K562 (cell line): ENCODE measurements around the gene NUDT5. TPM values are rescaled to one million over a fixed set of nuclear protein-coding genes. Genes with fewer than 3 reads are reported as not detected.
"Not testable (repeated sequence)": the region's sequence is repeated elsewhere in the genome, so short reads cannot be mapped to it uniquely, and the experiment has no call there.

Source experiments
- ATAC-seq: fragments of 200-7000 bp; cut with Tn5 transposase; 3 replicates; pipeline ENCODE4 v1.9.1; 2020; ENCODE audit warnings: moderate library complexity
- BruUV-seq: library from RNA; stranded (reverse); fragments of 400-500 nt; replicated peaks from 2 replicates; lab custom pipeline; 2021; lab: Mats Ljungman, UMichigan
- CTCF ChIA-PET: fragments of 300-600 bp; formaldehyde crosslinking; extraction: SDS; loops from one replicate; lab custom pipeline; 2021; ENCODE audit warnings: low intra/inter-chr PET ratio; lab: Yijun Ruan, JAX
- POLR2A ChIA-PET: fragments of 300-600, 350-650 bp; sonication (Branson Sonifier 250); formaldehyde crosslinking; extraction: SDS; loops from one replicate; lab custom pipeline; 2021; ENCODE audit warnings: antibody characterized with exemption, inconsistent platforms; lab: Yijun Ruan, JAX
- DNase-seq, 4 experiments: peaks; one replicate each; pipeline versions ENCODE4 v3.0.0 to v3.0.0-alpha.2; 2011 to 2018; ENCODE audit warnings: low spot score in 3 of 4, mixed read lengths in 3 of 4; ENCODE audit errors: extremely low read depth in 1 of 4
- FAIRE-seq: peaks from 2 replicates; lab custom pipeline; 2011; peaks lifted over from hg19 to GRCh38; lab: Jason Lieb, UNC
- H2AFZ ChIP-seq: 2 replicates; pipeline ENCODE4 v1.6.0; 2011; ENCODE audit warnings: low read depth, low read length, control low read depth, inconsistent platforms
- H3K27ac ChIP-seq: fragments of 200-600 bp; 3 replicates; pipeline ENCODE4 v1.8.0; 2011; ENCODE audit warnings: low read depth, mild to moderate bottlenecking, control low read depth, inconsistent platforms, low read length, moderate library complexity, mixed read lengths; ENCODE audit errors: extremely low read depth
- H3K27me3 ChIP-seq, 2 experiments: fragments of 300-600 bp in 1 of 2; 2 replicates in 1 of 2; 3 replicates in 1 of 2; pipeline versions ENCODE4 v1.6.0 to v1.8.0; 2011; ENCODE audit warnings: inconsistent platforms in 2 of 2, low read length in 2 of 2, mild to moderate bottlenecking in 1 of 2, mixed read lengths in 1 of 2, moderate library complexity in 1 of 2; ENCODE audit not compliant: control insufficient read depth in 2 of 2, insufficient read depth in 2 of 2
- H3K36me3 ChIP-seq: fragments of 300-600 bp; 3 replicates; pipeline ENCODE4 v1.8.0; 2011; ENCODE audit warnings: mild to moderate bottlenecking, low read length, inconsistent platforms; ENCODE audit not compliant: control insufficient read depth, insufficient read depth
- H3K4me1 ChIP-seq, 2 experiments: fragments of 200-600 bp in 1 of 2; replicated peaks in 1 of 2; 2 replicates in 1 of 2; 3 replicates in 1 of 2; pipeline versions ENCODE4 v1.5.1 to v1.8.0; 2011; ENCODE audit warnings: inconsistent platforms in 2 of 2, low read length in 2 of 2, mild to moderate bottlenecking in 1 of 2, mixed read lengths in 1 of 2, moderate library complexity in 1 of 2; ENCODE audit not compliant: control insufficient read depth in 2 of 2, insufficient read depth in 2 of 2
- H3K4me2 ChIP-seq: 2 replicates; pipeline ENCODE4 v1.6.1; 2011; ENCODE audit warnings: low read length, control low read depth, inconsistent platforms, mixed read lengths; ENCODE audit not compliant: insufficient read depth
- H3K4me3 ChIP-seq: fragments of 200-600 bp; sonication (generic), shearing (Covaris generic); 2 replicates; pipeline ENCODE4 v1.5.1; 2016; ENCODE audit warnings: control low read depth, inconsistent platforms
- H3K79me2 ChIP-seq: fragments of 200-600 bp; 3 replicates; pipeline ENCODE4 v1.8.0; 2011; ENCODE audit warnings: low read length, inconsistent platforms; ENCODE audit not compliant: control insufficient read depth, insufficient read depth
- H3K9ac ChIP-seq, 2 experiments: 2 replicates each; pipeline versions ENCODE4 v1.6.0 to v1.6.1; 2011; ENCODE audit warnings: low read depth in 2 of 2, low read length in 2 of 2, control low read depth in 1 of 2, inconsistent platforms in 1 of 2, mild to moderate bottlenecking in 1 of 2, mixed read lengths in 1 of 2; ENCODE audit not compliant: insufficient read depth in 1 of 2
- H3K9me1 ChIP-seq: one replicate; pipeline ENCODE4 v1.6.0; 2011; ENCODE audit warnings: inconsistent platforms, mild to moderate bottlenecking, low read length, moderate library complexity; ENCODE audit not compliant: control insufficient read depth, insufficient read depth
- H3K9me3 ChIP-seq: replicated peaks from 2 replicates; pipeline ENCODE4 v1.5.1; 2011; ENCODE audit warnings: low read depth, low read length, inconsistent platforms; ENCODE audit not compliant: control insufficient read depth, insufficient read depth
- H4K20me1 ChIP-seq: replicated peaks from 2 replicates; pipeline ENCODE4 v1.6.1; 2011; ENCODE audit warnings: low read length, inconsistent platforms, mixed read lengths; ENCODE audit not compliant: control insufficient read depth, insufficient read depth
- CBX2 ChIP-seq: fragments of 200-600 bp; sonication (generic); IDR thresholded peaks from one replicate; pipeline ENCODE4 v1.6.1; 2012; ENCODE audit warnings: mild to moderate bottlenecking, low read length, inconsistent platforms; ENCODE audit not compliant: insufficient read depth, poor library complexity, severe bottlenecking
- CSDE1 ChIP-seq, 2 experiments: fragments of 450-650 bp; IDR thresholded peaks; 2 replicates each; pipeline ENCODE4 v1.6.1; 2016; ENCODE audit warnings: mild to moderate bottlenecking in 1 of 2
- DDX20 ChIP-seq: fragments of 450-650 bp; IDR thresholded peaks from 2 replicates; pipeline ENCODE4 v1.6.1; 2016; ENCODE audit warnings: missing genetic modification characterization, low read depth, mild to moderate bottlenecking, missing compliant biosample characterization, moderate library complexity
- ELF1 ChIP-seq: fragments of 200-800 bp; sonication (Bioruptor generic); IDR thresholded peaks from 2 replicates; pipeline ENCODE4 v1.6.1; 2016; ENCODE audit warnings: missing genetic modification characterization, missing compliant biosample characterization
- NONO ChIP-seq, 2 experiments: fragments of 200-400 bp in 1 of 2; fragments of 450-650 bp in 1 of 2; formaldehyde crosslinking in 1 of 2; IDR thresholded peaks; 2 replicates each; pipeline ENCODE4 v1.6.1; 2017; ENCODE audit warnings: low read depth in 2 of 2, mild to moderate bottlenecking in 2 of 2, moderate library complexity in 2 of 2, low read length in 1 of 2
- PCBP1 ChIP-seq: fragments of 200-400 bp; formaldehyde crosslinking; IDR thresholded peaks from 2 replicates; pipeline ENCODE4 v1.6.1; 2018; ENCODE audit warnings: mild to moderate bottlenecking, low read depth, low read length; ENCODE audit not compliant: poor library complexity, severe bottlenecking
- TEAD4 ChIP-seq, 2 experiments: sonication (generic) in 1 of 2; formaldehyde crosslinking in 1 of 2; IDR thresholded peaks; 2 replicates each; pipeline versions ENCODE4 v1.6.1 to v1.8.0; 2012 to 2022; ENCODE audit warnings: borderline replicate concordance in 1 of 2, inconsistent platforms in 1 of 2, low read length in 1 of 2, mild to moderate bottlenecking in 1 of 2, missing genetic modification reagents in 1 of 2
- TGIF2 ChIP-seq: sonication (generic); formaldehyde crosslinking; IDR thresholded peaks from 2 replicates; pipeline ENCODE4 v1.8.1; 2022; ENCODE audit warnings: mild to moderate bottlenecking, missing genetic modification reagents, moderate library complexity
- THRAP3 ChIP-seq: fragments of 450-650 bp; IDR thresholded peaks from 2 replicates; pipeline ENCODE4 v1.6.1; 2016; ENCODE audit warnings: mild to moderate bottlenecking, inconsistent platforms, borderline replicate concordance
- ZNF445 ChIP-seq: fragments of 250-450 bp; sonication (Bioruptor Pico); IDR thresholded peaks from 2 replicates; pipeline ENCODE4 v1.4.0; 2020; ENCODE audit warnings: low read depth, mild to moderate bottlenecking, moderate library complexity
- ZNF507 ChIP-seq: conservative IDR thresholded peaks from 2 replicates; pipeline ENCODE4 v1.6.1; 2017; ENCODE audit warnings: missing genetic modification characterization, missing compliant biosample characterization
- ZNF551 ChIP-seq: fragments of 250-450 bp; sonication (Bioruptor Pico); IDR thresholded peaks from 2 replicates; pipeline ENCODE4 v1.5.0; 2021; ENCODE audit warnings: mild to moderate bottlenecking, moderate library complexity
- WGBS: fragments of 100-300 bp; shearing (Covaris generic); methylation state at CpG from one replicate; pipeline ENCODE4 v1.1.6; 2016; ENCODE audit warnings: low coverage, mixed read lengths; ENCODE audit not compliant: insufficient coverage; ENCODE audit errors: missing lambda C conversion rate; 5-methylcytosine and 5-hydroxymethylcytosine counted together
- in situ Hi-C: fragments of 300-500 bp; cut with MboI; formaldehyde crosslinking; loops from 4 replicates; pipeline ENCODE4 v1.15.0; 2018; ENCODE audit warnings: inconsistent platforms, mixed read lengths
- intact Hi-C: fragments of 100-400 bp; cut with micrococcal nuclease; formaldehyde crosslinking; loops from 2 replicates; pipeline ENCODE4 v1.14.2; 2022
- polyA plus RNA-seq, 8 experiments: library from polyadenylated mRNA; depleted of rRNA in 4 of 8; stranded (reverse) in 5 of 8; unstranded in 3 of 8; fragments of >200 nt; fragmentation: Nextera tagmentation in 2 of 8; fragmentation: Illumina TruSeq in 1 of 8; extraction: Ambion mirVana in 2 of 8; extraction: Trizol in 1 of 8; gene quantifications; 2 replicates each; pipeline versions ENCODE4 v1.2.1 to v1.2.3, GENCODE V29; 2011 to 2014; ENCODE audit warnings: inconsistent platforms in 1 of 8, missing spikeins in 1 of 8
- total RNA-seq, 7 experiments: library from RNA; depleted of rRNA in 6 of 7; stranded (reverse); fragments of >200 nt in 6 of 7; fragmentation: Illumina TruSeq in 2 of 7; extraction: Trizol in 2 of 7; gene quantifications; 2 replicates each; pipeline versions ENCODE4 v1.2.1 to v1.2.3, GENCODE V29; 2011 to 2021; ENCODE audit warnings: low replicate concordance in 1 of 7
- TF ChIP-seq, protein P1 (sequence below), 3 experiments: IDR thresholded peaks in 2 of 3; conservative IDR thresholded peaks in 1 of 3; 2 replicates each; pipeline ENCODE4 v1.5.1; 2011 to 2012; ENCODE audit warnings: low read length in 3 of 3, mild to moderate bottlenecking in 3 of 3, control low read depth in 2 of 3, improper control_type of control experiment in 1 of 3, inconsistent platforms in 1 of 3, low read depth in 1 of 3, mixed read lengths in 1 of 3, moderate library complexity in 1 of 3; ENCODE audit not compliant: insufficient read depth in 2 of 3

The NUDT5 gene
- total and polyA plus RNA-seq, 9 of the 15 experiments (the other 6 are each of a cell fraction or from before 2014, with no cell fraction given), result 87.7 to 422 (median 186) TPM

DNA sequence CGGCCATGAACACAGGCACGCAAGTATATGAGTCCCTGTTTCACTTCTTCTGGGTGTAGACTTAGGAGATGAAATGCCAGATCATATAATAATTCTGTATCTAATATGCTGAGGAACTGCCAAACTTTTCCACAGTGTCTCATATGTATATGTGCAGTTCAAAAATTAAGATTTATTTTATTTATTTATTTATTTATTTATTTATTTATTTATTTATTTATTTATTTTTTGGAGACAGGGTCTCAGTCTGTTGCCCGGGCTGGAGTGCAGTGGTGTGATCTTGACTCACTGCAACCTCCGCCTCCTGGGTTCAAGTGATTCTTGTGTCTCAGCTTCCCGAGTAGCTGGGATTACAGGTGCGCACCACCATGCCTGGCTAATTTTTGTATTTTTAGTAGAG lies 24.2 kb downstream of the NUDT5 start:
- not testable (repeated sequence) for FAIRE-seq

DNA sequence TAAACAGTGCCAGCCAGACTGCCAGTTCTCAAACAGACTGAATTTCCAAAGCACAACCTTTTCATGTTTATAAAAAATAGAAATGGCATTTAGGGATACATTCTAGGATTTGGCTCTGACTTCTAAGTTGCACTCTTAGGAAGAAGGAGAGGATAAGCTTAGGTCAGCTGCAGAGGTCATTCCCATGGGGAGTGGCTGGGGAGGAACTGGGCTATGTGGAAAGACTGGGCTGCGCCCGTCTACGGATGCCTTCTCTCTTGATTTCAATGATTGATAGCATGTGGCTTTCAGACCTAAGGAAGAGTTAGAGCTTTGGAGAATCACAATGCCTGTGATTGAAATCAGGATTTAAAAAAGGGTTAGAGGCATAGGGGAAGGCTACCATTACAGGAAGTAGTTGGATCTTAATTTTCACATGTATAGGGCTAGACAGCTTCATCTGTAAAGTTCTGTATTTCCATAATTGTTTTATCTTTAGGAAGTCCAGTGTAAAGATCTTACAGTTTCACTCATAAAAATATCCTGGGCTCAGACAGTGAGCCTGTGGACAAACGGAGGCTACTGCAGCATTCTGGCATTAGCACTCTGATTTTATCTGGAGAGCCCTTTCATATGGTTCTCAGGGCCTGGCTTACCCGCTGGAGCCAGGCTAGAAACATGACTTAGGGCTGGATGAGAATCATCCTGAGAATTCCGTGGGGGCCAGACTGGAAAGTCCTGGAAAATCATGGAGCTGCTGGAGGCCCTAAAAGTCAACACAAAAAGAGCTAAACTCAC lies 29.5 kb downstream of the NUDT5 start:
- in situ Hi-C loops (no loop called here), intact Hi-C loops (no loop called here)
- WGBS, result 83% methylated on average over 6 of the region's 6 CpGs
- no peaks in the 10 kb centered on the region for H3K9me3 ChIP-seq
- no TSS peak for BruUV-seq
- DNase-seq (no peak), FAIRE-seq (no peak), ATAC-seq (no peak)
- no peaks in the 10 kb centered on the region for H3K27me3 ChIP-seq
- H3K9ac ChIP-seq, result no peak overlapping the region
- ChIA-PET POLR2A (interaction anchor here (0.9 kb wide), 1 partner anchor 29 kb away, joined by 3 read pairs; the partner anchor contains the start of genes CDC123 and NUDT5), CTCF (no interaction called here)
- H3K27ac ChIP-seq, result no peak overlapping the region
- no peak overlapping the region for H2AFZ ChIP-seq
- no peak overlapping the region for H3K4me2 ChIP-seq
- no peaks in the 10 kb centered on the region for H4K20me1 ChIP-seq
- no peaks in the 10 kb centered on the region for H3K9me1 ChIP-seq
- peaks cover 69% of the 10 kb centered on the region for H3K36me3 ChIP-seq
- H3K79me2 ChIP-seq, result no peaks in the 10 kb centered on the region
- H3K4me1 ChIP-seq, result no peaks in the 10 kb centered on the region; a peak in 1 of 5 replicates
- no peak overlapping the region for H3K4me3 ChIP-seq
- no peak for TF ChIP-seq CBX2
- no peak for TF ChIP-seq CSDE1 (IDR thresholded peaks at IDR 0.05)
- TF ChIP-seq ELF1 (tag), result no peak
- TF ChIP-seq PCBP1, result no peak
- no peak for TF ChIP-seq THRAP3
- no peak for TF ChIP-seq ZNF507 (tag)
- TF ChIP-seq ZNF551 (CRISPR knock-in tag), result no peak
- TF ChIP-seq, protein P1, sequence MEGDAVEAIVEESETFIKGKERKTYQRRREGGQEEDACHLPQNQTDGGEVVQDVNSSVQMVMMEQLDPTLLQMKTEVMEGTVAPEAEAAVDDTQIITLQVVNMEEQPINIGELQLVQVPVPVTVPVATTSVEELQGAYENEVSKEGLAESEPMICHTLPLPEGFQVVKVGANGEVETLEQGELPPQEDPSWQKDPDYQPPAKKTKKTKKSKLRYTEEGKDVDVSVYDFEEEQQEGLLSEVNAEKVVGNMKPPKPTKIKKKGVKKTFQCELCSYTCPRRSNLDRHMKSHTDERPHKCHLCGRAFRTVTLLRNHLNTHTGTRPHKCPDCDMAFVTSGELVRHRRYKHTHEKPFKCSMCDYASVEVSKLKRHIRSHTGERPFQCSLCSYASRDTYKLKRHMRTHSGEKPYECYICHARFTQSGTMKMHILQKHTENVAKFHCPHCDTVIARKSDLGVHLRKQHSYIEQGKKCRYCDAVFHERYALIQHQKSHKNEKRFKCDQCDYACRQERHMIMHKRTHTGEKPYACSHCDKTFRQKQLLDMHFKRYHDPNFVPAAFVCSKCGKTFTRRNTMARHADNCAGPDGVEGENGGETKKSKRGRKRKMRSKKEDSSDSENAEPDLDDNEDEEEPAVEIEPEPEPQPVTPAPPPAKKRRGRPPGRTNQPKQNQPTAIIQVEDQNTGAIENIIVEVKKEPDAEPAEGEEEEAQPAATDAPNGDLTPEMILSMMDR (IDR thresholded peaks at IDR 0.05 in 2 of 3, conservative IDR thresholded peaks at IDR 0.05 in 1 of 3; ENCODE audit: insufficient read depth in 2 of 3, low read depth in 1 of 3, low read length in 3 of 3), result no peak
- no peak for TF ChIP-seq TEAD4 (IDR thresholded peaks at IDR 0.05; ENCODE audit: low read length)
- no peak for TF ChIP-seq TEAD4 (CRISPR knock-in tag; IDR thresholded peaks at IDR 0.05; ENCODE audit: borderline replicate concordance)
- no peak for TF ChIP-seq NONO (IDR thresholded peaks at IDR 0.05; ENCODE audit: low read depth in 2 of 2, low read length in 1 of 2)
- no peak for TF ChIP-seq ZNF445
- TF ChIP-seq TGIF2 (CRISPR knock-in tag), result no peak
- no peak for TF ChIP-seq DDX20

More for the DNA sequence above, 24.2 kb downstream of the NUDT5 start:
- peaks cover 83% of the 10 kb centered on the region for H3K36me3 ChIP-seq
- DNase-seq, H3K79me2 ChIP-seq, H3K9me3 ChIP-seq, ATAC-seq, H4K20me1 ChIP-seq, H3K9me1 ChIP-seq, H3K4me1 ChIP-seq, H3K4me3 ChIP-seq, H3K4me2 ChIP-seq, H3K27ac ChIP-seq, H2AFZ ChIP-seq, H3K27me3 ChIP-seq, intact Hi-C loops, BruUV-seq, in situ Hi-C loops, CTCF ChIA-PET, POLR2A ChIA-PET, H3K9ac ChIP-seq: not testable (repeated sequence)
- WGBS, result 98% methylated on average over 6 of the region's 6 CpGs
